NB4 (cell line): ENCODE results near the gene FSD1L.

Experiments used
- CTCF ChIP-seq: IDR thresholded peaks from one replicate; pipeline ENCODE4 v1.5.1; 2012; ENCODE audit warnings: low read depth, low read length
- MYC ChIP-seq: IDR thresholded peaks from 2 replicates; pipeline ENCODE4 v1.6.1; 2011; ENCODE audit warnings: low read depth, low read length

GRCh38 chr9:105593145-105593544 lies 145.3 kb downstream of the FSD1L start:
- no peak for TF ChIP-seq MYC
- TF ChIP-seq CTCF = no peak
